GM10266 (cell line): ENCODE measurements around the gene NSD2.

Source experiments
- DNase-seq: peaks from one replicate; pipeline ENCODE4 v3.0.0; 2012; ENCODE audit errors: extremely low spot score
- TF ChIP-seq, protein P1 (sequence below): IDR thresholded peaks from 2 replicates; pipeline ENCODE4 v1.5.1; 2012; ENCODE audit warnings: mild to moderate bottlenecking, low read depth; ENCODE audit not compliant: control insufficient read depth, insufficient read depth; ENCODE audit errors: missing control alignments

The NSD2 gene

GRCh38 chr4:1870578-1871443 is at the start of gene NSD2:
NSD2 (plus strand) TSS chr4:1871393; CDS start chr4:1900655, 29,262 bp downstream.
- peak; percentile 99 for DNase-seq
- TF ChIP-seq, protein P1, sequence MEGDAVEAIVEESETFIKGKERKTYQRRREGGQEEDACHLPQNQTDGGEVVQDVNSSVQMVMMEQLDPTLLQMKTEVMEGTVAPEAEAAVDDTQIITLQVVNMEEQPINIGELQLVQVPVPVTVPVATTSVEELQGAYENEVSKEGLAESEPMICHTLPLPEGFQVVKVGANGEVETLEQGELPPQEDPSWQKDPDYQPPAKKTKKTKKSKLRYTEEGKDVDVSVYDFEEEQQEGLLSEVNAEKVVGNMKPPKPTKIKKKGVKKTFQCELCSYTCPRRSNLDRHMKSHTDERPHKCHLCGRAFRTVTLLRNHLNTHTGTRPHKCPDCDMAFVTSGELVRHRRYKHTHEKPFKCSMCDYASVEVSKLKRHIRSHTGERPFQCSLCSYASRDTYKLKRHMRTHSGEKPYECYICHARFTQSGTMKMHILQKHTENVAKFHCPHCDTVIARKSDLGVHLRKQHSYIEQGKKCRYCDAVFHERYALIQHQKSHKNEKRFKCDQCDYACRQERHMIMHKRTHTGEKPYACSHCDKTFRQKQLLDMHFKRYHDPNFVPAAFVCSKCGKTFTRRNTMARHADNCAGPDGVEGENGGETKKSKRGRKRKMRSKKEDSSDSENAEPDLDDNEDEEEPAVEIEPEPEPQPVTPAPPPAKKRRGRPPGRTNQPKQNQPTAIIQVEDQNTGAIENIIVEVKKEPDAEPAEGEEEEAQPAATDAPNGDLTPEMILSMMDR, result no peak

DNA sequence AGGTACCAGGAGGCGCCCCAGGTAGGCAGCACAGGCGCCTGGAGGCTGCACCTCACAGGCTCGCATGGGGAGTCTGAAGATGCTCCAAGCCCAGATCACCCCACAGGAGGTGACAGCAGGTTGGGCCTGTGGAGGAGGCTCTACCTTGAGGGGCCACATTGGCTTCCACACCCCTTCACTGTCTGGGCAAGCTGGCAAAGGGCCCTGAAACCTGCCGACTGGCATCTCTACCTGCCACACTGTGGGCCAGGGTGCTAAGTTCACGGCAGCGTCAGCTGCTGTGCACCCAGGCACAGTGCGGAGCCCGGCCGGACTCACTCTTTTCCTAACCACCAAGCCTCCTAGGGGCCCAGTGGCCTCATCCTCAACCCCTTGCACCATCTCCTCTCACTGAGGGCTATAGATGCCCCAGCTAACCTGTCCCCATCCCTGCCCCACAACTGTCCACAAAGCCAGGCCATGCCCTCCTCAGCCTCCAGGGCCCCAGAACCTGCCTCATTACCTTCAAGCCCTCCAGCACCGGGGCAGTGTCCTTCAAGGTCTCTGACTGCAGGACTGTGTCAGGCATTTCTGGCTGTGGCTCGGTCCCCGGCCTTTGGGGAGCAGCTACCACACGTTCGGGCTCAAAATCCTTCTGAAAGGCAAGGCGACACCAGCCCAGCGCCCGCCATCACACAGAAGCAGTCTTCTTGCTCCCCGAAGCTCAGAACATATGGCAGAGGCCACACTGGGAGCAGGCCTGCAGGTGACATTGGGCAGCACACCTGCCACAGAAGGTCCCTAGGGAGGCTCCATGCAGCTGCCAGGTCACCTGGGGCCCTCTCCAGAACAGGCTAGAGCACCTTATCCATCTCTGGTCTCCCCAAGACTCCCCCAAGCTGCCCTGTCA is 49.3 kb upstream of the NSD2 start:
- TF ChIP-seq, protein P1, result no peak
- no peak for DNase-seq

- no peak for DNase-seq
- TF ChIP-seq, protein P1, result no peak
Measured at GRCh38 chr4:1822568-1823544, 48.3 kb upstream of the NSD2 start.

- no peak for DNase-seq
- TF ChIP-seq, protein P1, result no peak
Measured at GRCh38 chr4:1823545-1823932, 47.7 kb upstream of the NSD2 start.

DNA sequence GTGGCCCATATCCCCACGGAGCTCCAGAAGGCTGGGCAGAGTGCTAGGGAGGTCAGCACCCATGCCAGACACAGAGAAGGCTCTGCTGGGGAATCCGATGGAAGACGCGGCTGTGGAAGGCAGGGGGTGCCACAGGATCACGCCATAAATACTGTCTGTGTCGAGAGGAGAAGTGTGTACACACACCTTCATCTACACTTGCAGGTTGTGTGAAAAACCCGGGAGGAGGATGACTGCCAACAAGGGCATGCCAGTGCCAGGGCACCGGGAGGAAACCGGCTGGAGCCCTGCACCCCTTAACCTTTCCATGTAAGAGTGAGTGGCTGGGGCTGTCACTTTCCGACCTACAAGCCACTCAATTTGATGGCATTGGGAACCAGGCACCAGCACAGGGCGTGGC is 46.4 kb upstream of the NSD2 start:
- DNase-seq, result no peak
- TF ChIP-seq, protein P1, result peak; percentile 8

DNA sequence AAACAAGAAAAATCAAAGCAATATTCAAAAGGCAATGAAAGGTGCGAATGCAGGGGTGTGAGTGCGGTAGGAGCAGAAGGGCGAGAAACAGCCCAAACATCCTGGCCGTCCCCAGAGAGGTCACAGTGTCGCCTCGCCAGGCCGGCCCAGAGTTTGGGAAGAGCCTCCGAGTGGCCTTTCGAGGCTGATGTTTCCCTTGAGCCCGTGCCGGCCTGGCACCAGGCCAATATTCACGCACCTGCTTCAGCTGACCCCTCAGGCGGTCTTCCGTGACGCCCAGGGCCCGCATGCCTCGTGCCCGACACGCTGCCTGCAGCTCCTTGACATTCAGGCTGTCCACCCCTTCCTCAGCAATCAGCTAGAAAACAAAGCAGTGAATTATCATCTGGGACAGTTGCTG is 45.9 kb upstream of the NSD2 start:
- TF ChIP-seq, protein P1, result no peak

More for the DNA sequence above, 45.9 kb upstream of the NSD2 start:
- no peak for DNase-seq
